PC-3 (cell line): Measurements from ENCODE around the gene CSDE1. TPM values are rescaled to one million over a fixed set of nuclear protein-coding genes. Genes with fewer than 3 reads are reported as not detected.

Experiments used
- ATAC-seq: fragments of 200-7000 bp; cut with Tn5 transposase; 2 replicates; pipeline ENCODE4 v1.9.1; 2020; ENCODE audit warnings: mild to moderate bottlenecking, moderate library complexity
- BruUV-seq: library from RNA; stranded (reverse); fragments of 400-500 nt; replicated peaks from 2 replicates; lab custom pipeline; 2021; lab: Mats Ljungman, UMichigan
- CTCF ChIA-PET: fragments of 300-600 bp; sonication (Branson Sonifier 250); formaldehyde crosslinking; loops from one replicate; lab custom pipeline; 2022; ENCODE audit warnings: antibody characterized with exemption; lab: Charles Lee
- POLR2A ChIA-PET: fragments of 300-600 bp; sonication (Branson Sonifier 250); formaldehyde crosslinking; loops from one replicate; lab custom pipeline; 2022; ENCODE audit warnings: antibody characterized with exemption; ENCODE audit not compliant: unreplicated experiment; lab: Charles Lee
- DNase-seq: peaks from one replicate; pipeline ENCODE4 v3.0.0-alpha.2; 2015
- H2AFZ ChIP-seq: fragments of 300-600 bp; sonication (generic); 2 replicates; pipeline ENCODE4 v1.6.0; 2016; ENCODE audit warnings: antibody characterized with exemption, low read length
- H3F3A ChIP-seq: fragments of 300-600 bp; sonication (generic); one replicate; pipeline ENCODE4 v1.6.0; 2017; ENCODE audit warnings: antibody characterized with exemption, low read length, control low read depth, mild to moderate bottlenecking; ENCODE audit not compliant: unreplicated experiment
- H3K27ac ChIP-seq: fragments of 300-600 bp; sonication (generic); 2 replicates; pipeline ENCODE4 v1.5.1; 2016; ENCODE audit warnings: mild to moderate bottlenecking, low read length
- H3K27me3 ChIP-seq: fragments of 300-600 bp; sonication (generic); 2 replicates; pipeline ENCODE4 v1.6.1; 2016; ENCODE audit warnings: low read length, mixed read lengths
- H3K36me3 ChIP-seq: fragments of 300-600 bp; sonication (generic); 2 replicates; pipeline ENCODE4 v1.6.1; 2016; ENCODE audit warnings: low read depth, mixed run types, low read length, mixed read lengths
- H3K4me1 ChIP-seq: fragments of 300-600 bp; sonication (generic); 2 replicates; pipeline ENCODE4 v1.5.1; 2016; ENCODE audit warnings: low read length; ENCODE audit not compliant: insufficient read depth
- H3K4me2 ChIP-seq: fragments of 300-600 bp; sonication (generic); 2 replicates; pipeline ENCODE4 v1.6.0; 2016; ENCODE audit warnings: low read length
- H3K4me3 ChIP-seq: fragments of 300-600 bp; sonication (generic); 2 replicates; pipeline ENCODE4 v1.5.1; 2016; ENCODE audit warnings: mild to moderate bottlenecking, low read length, mixed read lengths
- H3K79me2 ChIP-seq: fragments of 300-600 bp; sonication (generic); 2 replicates; pipeline ENCODE4 v1.6.1; 2017; ENCODE audit warnings: low read length, mixed read lengths
- H3K9ac ChIP-seq: fragments of 300-600 bp; sonication (generic); 2 replicates; pipeline ENCODE4 v1.6.0; 2016; ENCODE audit warnings: mild to moderate bottlenecking, low read length
- H3K9me2 ChIP-seq: fragments of 300-600 bp; sonication (generic); replicated peaks from 2 replicates; pipeline ENCODE4 v1.6.1; 2016; ENCODE audit warnings: mixed run types, low read length, mixed read lengths
- H3K9me3 ChIP-seq: fragments of 300-600 bp; sonication (generic); 2 replicates; pipeline ENCODE4 v1.6.1; 2016; ENCODE audit warnings: low read length, mixed read lengths
- H4K20me1 ChIP-seq: fragments of 300-600 bp; sonication (generic); 2 replicates; pipeline ENCODE4 v1.6.1; 2016; ENCODE audit warnings: low read length, mixed read lengths
- EZH2 ChIP-seq: fragments of 300-600 bp; sonication (generic); IDR thresholded peaks from one replicate; pipeline ENCODE4 v1.6.1; 2017; ENCODE audit warnings: antibody characterized with exemption, mild to moderate bottlenecking, low read length; ENCODE audit not compliant: unreplicated experiment
- EZH2phosphoT487 ChIP-seq: fragments of 300-600 bp; sonication (generic); IDR thresholded peaks from 2 replicates; pipeline ENCODE4 v1.6.1; 2018; ENCODE audit warnings: mild to moderate bottlenecking, antibody characterized with exemption, low read length, borderline replicate concordance
- intact Hi-C: fragments of 100-400 bp; cut with micrococcal nuclease; formaldehyde crosslinking; loops from 2 replicates; pipeline ENCODE4 v1.9.0; 2023
- total RNA-seq: library from RNA; depleted of rRNA; stranded (reverse); fragments of >200 nt; gene quantifications from 2 replicates; pipeline ENCODE4 v1.2.3, GENCODE V29; 2014
- TF ChIP-seq, protein P1 (sequence below): fragments of 300-600 bp; sonication (generic); conservative IDR thresholded peaks from 2 replicates; pipeline ENCODE4 v1.5.1; 2017; ENCODE audit warnings: antibody characterized with exemption, low read depth, mild to moderate bottlenecking, low read length

CSDE1 gene
- total RNA-seq, 1 experiment from 2014 or later, result 480 TPM

- H2AFZ ChIP-seq, result no peak overlapping the region
- BruUV-seq, result no TSS peak
- no peaks in the 10 kb centered on the region for H3F3A ChIP-seq
- ChIA-PET CTCF (no interaction called here), POLR2A (no interaction called here)
- H3K4me1 ChIP-seq, result no peaks in the 10 kb centered on the region
- ATAC-seq (no peak), DNase-seq (no peak)
- H3K9me3 ChIP-seq, result no peaks in the 10 kb centered on the region
- peaks cover 72% of the 10 kb centered on the region for H3K36me3 ChIP-seq
- no peak overlapping the region for H3K9ac ChIP-seq
- peaks cover 100% of the 10 kb centered on the region for H3K79me2 ChIP-seq
- no peaks in the 10 kb centered on the region for H3K27me3 ChIP-seq
- H4K20me1 ChIP-seq, result peaks cover 77% of the 10 kb centered on the region
- intact Hi-C loops, result no loop called here
- no peak overlapping the region for H3K4me2 ChIP-seq
- H3K4me3 ChIP-seq, result no peak overlapping the region
- H3K27ac ChIP-seq, result no peak overlapping the region
- TF ChIP-seq EZH2 (no peak), EZH2phosphoT487 (no peak)
- TF ChIP-seq, protein P1, sequence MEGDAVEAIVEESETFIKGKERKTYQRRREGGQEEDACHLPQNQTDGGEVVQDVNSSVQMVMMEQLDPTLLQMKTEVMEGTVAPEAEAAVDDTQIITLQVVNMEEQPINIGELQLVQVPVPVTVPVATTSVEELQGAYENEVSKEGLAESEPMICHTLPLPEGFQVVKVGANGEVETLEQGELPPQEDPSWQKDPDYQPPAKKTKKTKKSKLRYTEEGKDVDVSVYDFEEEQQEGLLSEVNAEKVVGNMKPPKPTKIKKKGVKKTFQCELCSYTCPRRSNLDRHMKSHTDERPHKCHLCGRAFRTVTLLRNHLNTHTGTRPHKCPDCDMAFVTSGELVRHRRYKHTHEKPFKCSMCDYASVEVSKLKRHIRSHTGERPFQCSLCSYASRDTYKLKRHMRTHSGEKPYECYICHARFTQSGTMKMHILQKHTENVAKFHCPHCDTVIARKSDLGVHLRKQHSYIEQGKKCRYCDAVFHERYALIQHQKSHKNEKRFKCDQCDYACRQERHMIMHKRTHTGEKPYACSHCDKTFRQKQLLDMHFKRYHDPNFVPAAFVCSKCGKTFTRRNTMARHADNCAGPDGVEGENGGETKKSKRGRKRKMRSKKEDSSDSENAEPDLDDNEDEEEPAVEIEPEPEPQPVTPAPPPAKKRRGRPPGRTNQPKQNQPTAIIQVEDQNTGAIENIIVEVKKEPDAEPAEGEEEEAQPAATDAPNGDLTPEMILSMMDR, result no peak
- H3K9me2 ChIP-seq, result no peaks in the 10 kb centered on the region
These were observed 11.2 kb downstream of the CSDE1 start for GRCh38 chr1:114746450-114747121.

DNA sequence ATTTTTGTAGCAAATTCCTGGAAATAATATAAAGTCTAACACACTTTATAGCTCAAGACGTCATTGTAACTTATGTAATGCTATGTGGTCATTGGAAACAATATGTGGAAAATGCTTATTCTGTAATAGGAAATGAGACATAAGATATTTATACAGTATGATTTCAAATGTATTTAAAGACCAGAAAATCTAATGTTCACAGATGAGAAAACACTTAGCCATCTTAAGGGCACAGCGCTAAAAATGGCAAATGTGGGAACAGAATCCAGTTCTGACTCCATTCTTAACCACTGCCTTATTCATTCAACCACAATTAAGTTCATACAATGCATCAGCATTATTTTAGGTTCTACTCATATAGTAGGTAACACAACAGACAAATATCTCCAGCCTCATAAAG lies 12.5 kb downstream of the CSDE1 start:
- H3F3A ChIP-seq, result no peaks in the 10 kb centered on the region
- H3K9ac ChIP-seq, result no peak overlapping the region
- H2AFZ ChIP-seq, result no peak overlapping the region
- no peaks in the 10 kb centered on the region for H3K9me3 ChIP-seq
- H3K9me2 ChIP-seq, result no peaks in the 10 kb centered on the region
- H3K27me3 ChIP-seq, result no peaks in the 10 kb centered on the region
- BruUV-seq, result no TSS peak
- TF ChIP-seq EZH2 (no peak), EZH2phosphoT487 (no peak)
- TF ChIP-seq, protein P1, result no peak
- no peaks in the 10 kb centered on the region for H3K4me1 ChIP-seq
- peaks cover 100% of the 10 kb centered on the region for H3K79me2 ChIP-seq
- H3K4me2 ChIP-seq, result no peak overlapping the region
- no peak overlapping the region for H3K4me3 ChIP-seq
- peaks cover 69% of the 10 kb centered on the region for H4K20me1 ChIP-seq
- no peak for DNase-seq
- intact Hi-C loops, result no loop called here
- no peak for ATAC-seq
- no peak overlapping the region for H3K27ac ChIP-seq
- peaks cover 77% of the 10 kb centered on the region for H3K36me3 ChIP-seq
- ChIA-PET POLR2A (no interaction called here), CTCF (no interaction called here)

DNA sequence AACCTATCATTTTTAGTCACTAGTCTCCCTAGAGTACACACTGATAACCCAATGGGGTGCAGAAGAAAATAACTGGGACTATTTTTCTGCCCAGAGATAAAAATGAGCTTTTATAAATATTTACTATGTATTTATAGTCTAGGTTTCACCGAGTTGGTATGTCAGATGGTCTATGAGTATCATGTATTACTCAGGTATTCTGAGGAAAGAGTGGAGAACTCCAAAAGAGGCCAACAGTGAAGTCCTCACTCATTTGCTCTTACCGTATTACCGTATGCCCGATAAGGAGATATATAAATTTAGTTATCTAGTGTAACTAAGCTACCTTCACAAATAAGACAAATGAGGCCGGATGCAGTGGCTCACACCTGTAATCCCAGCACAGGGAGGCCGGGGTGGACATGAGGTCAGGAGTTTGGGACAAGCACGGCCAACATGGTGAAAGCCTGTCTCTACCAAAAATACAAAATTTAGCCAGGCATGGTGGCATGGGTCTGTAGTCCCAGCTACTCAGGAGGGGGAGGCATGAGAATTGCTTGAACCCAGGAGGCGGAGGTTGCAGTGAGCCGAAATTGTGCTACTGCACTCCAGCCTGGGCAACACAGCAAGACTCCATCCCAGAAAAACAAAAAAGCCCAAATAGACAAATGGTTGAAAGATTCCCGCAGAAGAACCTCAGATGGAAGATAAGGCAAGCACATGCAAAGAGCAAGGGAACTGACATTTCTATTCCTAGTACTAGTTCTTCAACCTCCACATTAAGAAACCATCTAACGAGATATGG lies 15.6 kb downstream of the CSDE1 start:
- Histone ChIP-seq H3K27me3 (no peaks in the 10 kb centered on the region), H4K20me1 (peaks cover 44% of the 10 kb centered on the region), H3K9me2 (no peaks in the 10 kb centered on the region), H3F3A (no peaks in the 10 kb centered on the region), H3K4me2 (no peak overlapping the region), H2AFZ (no peak overlapping the region), H3K9me3 (no peaks in the 10 kb centered on the region), H3K27ac (no peak overlapping the region), H3K79me2 (peaks cover 80% of the 10 kb centered on the region), H3K4me1 (no peaks in the 10 kb centered on the region), H3K9ac (no peak overlapping the region), H3K36me3 (peaks cover 67% of the 10 kb centered on the region), H3K4me3 (no peak overlapping the region)
- no peak for TF ChIP-seq EZH2phosphoT487
- TF ChIP-seq, protein P1, result no peak
- no peak for TF ChIP-seq EZH2
- CTCF ChIA-PET, result no interaction called here
- DNase-seq (no peak), ATAC-seq (no peak)
- no TSS peak for BruUV-seq
- intact Hi-C loops, result no loop called here
- POLR2A ChIA-PET, result no interaction called here
